ENCODE results near the gene ZMYND8.

Gene ZMYND8

DNA sequence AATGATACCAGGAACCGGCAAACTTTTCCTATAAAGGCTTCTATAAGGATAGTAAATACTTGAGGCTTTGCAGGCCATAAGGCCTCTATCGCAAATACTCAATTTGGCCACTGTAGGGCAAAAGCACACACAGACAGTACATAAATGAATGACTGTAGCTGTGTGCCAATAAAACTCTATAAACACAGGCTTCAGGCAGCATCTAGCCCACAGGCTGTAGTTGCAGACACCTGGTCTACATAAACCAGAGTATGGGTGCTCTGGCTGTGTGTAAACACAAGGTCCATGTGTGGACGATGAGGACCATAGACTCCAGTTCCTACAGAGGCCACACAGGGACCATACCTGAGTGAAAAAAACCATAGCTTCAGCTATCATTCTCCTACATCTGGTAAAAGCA lies 52.2 kb downstream of the ZMYND8 start:
- TF ChIP-seq, protein P1, sequence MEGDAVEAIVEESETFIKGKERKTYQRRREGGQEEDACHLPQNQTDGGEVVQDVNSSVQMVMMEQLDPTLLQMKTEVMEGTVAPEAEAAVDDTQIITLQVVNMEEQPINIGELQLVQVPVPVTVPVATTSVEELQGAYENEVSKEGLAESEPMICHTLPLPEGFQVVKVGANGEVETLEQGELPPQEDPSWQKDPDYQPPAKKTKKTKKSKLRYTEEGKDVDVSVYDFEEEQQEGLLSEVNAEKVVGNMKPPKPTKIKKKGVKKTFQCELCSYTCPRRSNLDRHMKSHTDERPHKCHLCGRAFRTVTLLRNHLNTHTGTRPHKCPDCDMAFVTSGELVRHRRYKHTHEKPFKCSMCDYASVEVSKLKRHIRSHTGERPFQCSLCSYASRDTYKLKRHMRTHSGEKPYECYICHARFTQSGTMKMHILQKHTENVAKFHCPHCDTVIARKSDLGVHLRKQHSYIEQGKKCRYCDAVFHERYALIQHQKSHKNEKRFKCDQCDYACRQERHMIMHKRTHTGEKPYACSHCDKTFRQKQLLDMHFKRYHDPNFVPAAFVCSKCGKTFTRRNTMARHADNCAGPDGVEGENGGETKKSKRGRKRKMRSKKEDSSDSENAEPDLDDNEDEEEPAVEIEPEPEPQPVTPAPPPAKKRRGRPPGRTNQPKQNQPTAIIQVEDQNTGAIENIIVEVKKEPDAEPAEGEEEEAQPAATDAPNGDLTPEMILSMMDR (IDR thresholded peaks at IDR 0.05; ENCODE audit: low read length, missing control alignments) = peak; percentile 14
- DNase-seq (ENCODE audit: low read depth) = peak; percentile 41
- H3K4me3 ChIP-seq (replicated peaks; ENCODE audit: low read depth, low read length) = no peak overlapping the region

DNA sequence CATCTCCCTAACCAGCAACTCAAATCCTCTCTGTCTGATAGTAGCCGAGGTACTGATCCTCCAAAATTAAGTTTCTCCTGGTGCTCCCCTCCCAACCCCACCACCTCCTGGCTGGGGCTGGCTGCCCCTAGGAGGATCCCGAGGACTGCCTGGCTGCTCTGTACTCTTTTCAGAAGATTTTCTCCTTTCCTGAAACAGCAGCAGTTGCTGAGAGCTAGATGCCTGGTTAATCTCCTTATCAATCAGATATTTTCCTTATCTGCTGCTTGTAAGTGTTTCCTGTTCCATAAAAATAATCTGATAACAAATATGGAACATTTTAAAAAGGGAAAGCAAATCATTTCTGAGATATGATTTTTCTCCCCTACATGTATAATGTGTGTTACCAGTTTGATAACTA lies 52.8 kb downstream of the ZMYND8 start:
- TF ChIP-seq, protein P1 (IDR thresholded peaks at IDR 0.05; ENCODE audit: low read length, missing control alignments) = no peak
- no peak for DNase-seq (ENCODE audit: low read depth)
- H3K4me3 ChIP-seq (replicated peaks; ENCODE audit: low read depth, low read length) = no peak overlapping the region

DNA sequence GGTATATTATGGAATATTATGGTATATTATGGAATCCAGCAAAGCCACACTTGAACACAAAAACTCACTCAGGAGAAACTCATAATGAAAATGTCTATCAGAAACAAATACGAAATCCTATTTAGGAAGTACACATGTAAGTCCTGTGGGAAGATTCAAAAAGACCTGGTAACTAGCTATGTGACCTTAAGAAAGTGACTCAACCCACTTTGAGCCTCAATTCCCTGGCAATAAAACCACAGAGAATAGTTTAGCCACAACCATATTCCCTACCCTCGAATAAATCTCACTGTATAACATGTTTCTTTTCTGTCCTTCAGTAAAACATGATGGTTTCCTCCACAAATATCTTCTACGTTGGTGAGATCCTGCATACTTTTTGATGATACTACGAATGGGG lies 56.4 kb downstream of the ZMYND8 start:
- DNase-seq (ENCODE audit: low read depth) = no peak
- H3K4me3 ChIP-seq (replicated peaks; ENCODE audit: low read depth, low read length) = no peak overlapping the region
- TF ChIP-seq, protein P1 (IDR thresholded peaks at IDR 0.05; ENCODE audit: low read length, missing control alignments) = no peak

DNA sequence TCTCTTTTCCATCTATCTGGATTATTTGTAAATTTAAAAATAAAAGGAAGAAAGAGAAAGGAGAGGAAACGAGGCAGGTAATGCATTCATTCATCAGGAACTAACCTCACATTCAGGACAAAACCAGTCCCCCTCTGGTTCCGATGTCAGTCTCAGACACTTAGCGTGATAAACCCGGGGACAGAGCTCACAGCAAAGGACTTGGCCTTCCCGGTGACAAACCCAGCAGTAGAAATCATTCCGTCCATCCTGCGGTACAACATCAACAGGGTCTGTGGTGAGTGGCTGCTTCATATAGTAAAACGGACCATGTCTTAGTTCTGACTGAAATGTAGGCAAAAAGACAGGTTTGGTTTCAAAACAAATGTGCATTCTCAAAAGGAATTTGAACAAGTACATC lies 57.9 kb downstream of the ZMYND8 start:
- H3K4me3 ChIP-seq (replicated peaks; ENCODE audit: low read depth, low read length) = no peak overlapping the region
- TF ChIP-seq, protein P1 (IDR thresholded peaks at IDR 0.05; ENCODE audit: low read length, missing control alignments) = no peak
- no peak for DNase-seq (ENCODE audit: low read depth)

DNA sequence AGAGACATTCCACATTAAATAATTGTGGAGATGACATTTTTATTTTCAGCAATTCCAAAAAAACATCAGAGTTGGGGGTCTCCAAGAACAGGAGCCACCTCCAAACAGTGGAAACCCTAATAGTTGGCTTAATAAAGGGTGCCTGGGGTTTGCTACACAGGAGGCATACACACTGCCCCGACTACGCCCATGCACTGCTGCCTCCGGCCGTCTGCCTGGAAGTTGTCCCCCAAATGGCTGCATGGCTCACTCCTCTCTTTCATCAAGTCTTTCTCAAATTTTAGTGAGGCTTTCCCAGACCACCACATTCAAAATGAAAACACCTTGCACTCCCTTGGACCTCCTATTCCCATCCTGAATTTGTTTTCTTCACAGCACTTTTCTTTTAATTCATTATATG lies 58.8 kb downstream of the ZMYND8 start:
- H3K4me3 ChIP-seq (replicated peaks; ENCODE audit: low read depth, low read length) = no peak overlapping the region
- no peak for DNase-seq (ENCODE audit: low read depth)
- TF ChIP-seq, protein P1 (IDR thresholded peaks at IDR 0.05; ENCODE audit: low read length, missing control alignments) = no peak

DNA sequence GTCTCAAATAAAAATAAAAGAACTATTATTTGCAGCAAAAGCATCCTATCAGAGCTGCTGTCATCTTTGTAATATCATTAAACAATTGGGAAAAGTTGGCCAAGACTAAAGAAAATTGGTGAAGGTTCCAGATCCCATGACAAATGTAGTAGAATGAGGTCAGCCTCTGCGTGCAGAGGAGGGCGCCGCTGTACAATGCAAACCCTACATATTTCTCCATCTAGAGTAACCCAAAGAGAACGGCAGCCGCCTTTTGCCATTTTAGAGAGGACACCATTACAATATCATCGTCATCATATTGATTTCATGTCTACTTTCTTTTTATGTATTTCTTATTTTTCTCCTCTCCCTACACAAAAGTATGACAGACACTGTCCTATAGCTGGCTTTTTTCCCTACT lies 59.5 kb downstream of the ZMYND8 start:
- TF ChIP-seq, protein P1 (IDR thresholded peaks at IDR 0.05; ENCODE audit: low read length, missing control alignments) = no peak
- peak; percentile 41 for DNase-seq (ENCODE audit: low read depth)

DNA sequence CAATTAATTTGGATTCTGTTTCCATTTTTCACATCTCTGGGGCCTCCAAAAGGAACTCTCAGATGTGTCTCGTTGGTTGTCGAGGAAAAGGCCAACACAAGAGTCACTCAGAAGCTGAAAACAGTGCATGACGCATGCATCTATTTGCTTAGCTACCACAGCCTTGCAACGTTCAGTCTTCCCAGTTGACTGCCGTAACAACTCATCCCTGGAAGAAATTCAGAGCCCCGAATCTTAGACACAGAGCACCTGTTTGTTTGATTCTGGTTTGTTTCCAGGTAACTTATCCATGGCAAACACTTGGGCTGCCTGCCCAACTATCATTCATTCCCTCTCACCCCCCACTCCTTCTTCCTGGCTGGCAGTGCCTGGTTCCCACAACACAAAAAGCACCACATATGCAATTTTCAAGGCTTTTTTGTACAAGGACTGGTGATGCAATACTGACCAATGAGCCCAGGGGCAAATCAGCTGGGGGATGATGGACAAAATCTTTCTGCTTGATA lies 60.5 kb downstream of the ZMYND8 start:
- peak; percentile 73 for DNase-seq (ENCODE audit: low read depth)
- TF ChIP-seq, protein P1 (IDR thresholded peaks at IDR 0.05; ENCODE audit: low read length, missing control alignments) = no peak
- H3K4me3 ChIP-seq (replicated peaks; ENCODE audit: low read depth, low read length) = no peak overlapping the region

More for the DNA sequence above, 59.5 kb downstream of the ZMYND8 start:
- no peak overlapping the region for H3K4me3 ChIP-seq (replicated peaks; ENCODE audit: low read depth, low read length)
